HG02943 (cell line): ENCODE results near the gene CERT1.

Experiments used
- ATAC-seq: cut with Tn5 transposase; IDR thresholded peaks from one replicate; pipeline ENCODE4 v1.9.1; 2021; ENCODE audit warnings: mild to moderate bottlenecking, low read depth, moderate library complexity; ENCODE audit not compliant: unreplicated experiment

The CERT1 gene

GRCh38 chr5:75414241-75414640, 97.2 kb downstream of the CERT1 start:
- no peak for ATAC-seq

GRCh38 chr5:75412111-75412990, 99.1 kb downstream of the CERT1 start:
- ATAC-seq = no peak

GRCh38 chr5:75405296-75405695, 106.1 kb downstream of the CERT1 start:
- ATAC-seq = no peak

GRCh38 chr5:75395277-75395676, 116.2 kb downstream of the CERT1 start:
- no peak for ATAC-seq

- no peak for ATAC-seq
These were observed 122.0 kb downstream of the CERT1 start for GRCh38 chr5:75389430-75389829.

GRCh38 chr5:75387806-75388205, 123.6 kb downstream of the CERT1 start:
- ATAC-seq = no peak

- ATAC-seq = no peak
These were observed 127.2 kb downstream of the CERT1 start for GRCh38 chr5:75384218-75384617.

- ATAC-seq = no peak
These were observed 130.0 kb downstream of the CERT1 start for GRCh38 chr5:75381456-75381855.

- no peak for ATAC-seq
These were observed 131.3 kb downstream of the CERT1 start for GRCh38 chr5:75380099-75380498.

GRCh38 chr5:75375414-75375813, 136.0 kb downstream of the CERT1 start:
- ATAC-seq = no peak

GRCh38 chr5:75374394-75374814, 137.0 kb downstream of the CERT1 start:
- ATAC-seq = no peak

- no peak for ATAC-seq
These were observed 137.6 kb downstream of the CERT1 start for GRCh38 chr5:75373862-75374261.

- no peak for ATAC-seq
These were observed 143.0 kb downstream of the CERT1 start for GRCh38 chr5:75368391-75368790.

GRCh38 chr5:75367401-75367800, 144.0 kb downstream of the CERT1 start:
- ATAC-seq = no peak

GRCh38 chr5:75366787-75367186, 144.6 kb downstream of the CERT1 start:
- no peak for ATAC-seq

GRCh38 chr5:75365740-75366139, 145.7 kb downstream of the CERT1 start:
- no peak for ATAC-seq

GRCh38 chr5:75364571-75365280, 146.7 kb downstream of the CERT1 start:
- no peak for ATAC-seq

GRCh38 chr5:75363726-75364495, 147.5 kb downstream of the CERT1 start:
- ATAC-seq = no peak

GRCh38 chr5:75363111-75363510, 148.3 kb downstream of the CERT1 start:
- ATAC-seq = no peak

GRCh38 chr5:75362474-75362975, 148.9 kb downstream of the CERT1 start:
- no peak for ATAC-seq

GRCh38 chr5:75361310-75361709, 150.1 kb downstream of the CERT1 start:
- no peak for ATAC-seq
